Chondrocyte (in vitro differentiated cells): Measurements from ENCODE around the gene RREB1. TPM values are rescaled to one million over a fixed set of nuclear protein-coding genes. Genes with fewer than 3 reads are reported as not detected.

ENCODE experiments used
- DNase-seq: peaks from one replicate; pipeline ENCODE4 v3.0.0; 2021; ENCODE audit warnings: mixed read lengths, low spot score
- H3K27ac Mint-ChIP-seq: one replicate; pipeline ENCODE4 v1.8.0; 2021; ENCODE audit warnings: mild to moderate bottlenecking, moderate library complexity, mixed read lengths; ENCODE audit not compliant: unreplicated experiment
- H3K27me3 Mint-ChIP-seq: 2 replicates; pipeline ENCODE4 v1.8.0; 2021; ENCODE audit warnings: low read depth, mixed read lengths
- H3K36me3 Mint-ChIP-seq: 2 replicates; pipeline ENCODE4 v1.8.0; 2021; ENCODE audit warnings: low read depth, mixed read lengths
- H3K4me1 Mint-ChIP-seq: 2 replicates; pipeline ENCODE4 v1.8.0; 2021; ENCODE audit warnings: low read depth, mild to moderate bottlenecking, mixed read lengths
- H3K4me3 Mint-ChIP-seq: one replicate; pipeline ENCODE4 v1.8.0; 2021; ENCODE audit warnings: mild to moderate bottlenecking, moderate library complexity, mixed read lengths; ENCODE audit not compliant: unreplicated experiment
- H3K9me3 Mint-ChIP-seq: 2 replicates; pipeline ENCODE4 v1.8.0; 2021; ENCODE audit warnings: low read depth, mixed read lengths
- CTCF ChIP-seq: fragments of 200-600 bp; sonication (generic); IDR thresholded peaks from 2 replicates; pipeline ENCODE4 v1.5.0; 2021; ENCODE audit warnings: antibody characterized with exemption, mild to moderate bottlenecking, moderate library complexity
- total RNA-seq: library from RNA; stranded (reverse); gene quantifications from 3 replicates; pipeline ENCODE4 v1.2.1, GENCODE V29; 2021

Gene RREB1
- total RNA-seq, 1 donor from 2014 or later: 28.4 TPM

- Mint-ChIP-seq H3K36me3 (peaks cover 32% of the 10 kb centered on the region), H3K4me3 (no peak overlapping the region), H3K27me3 (no peaks in the 10 kb centered on the region), H3K27ac (no peak overlapping the region), H3K9me3 (no peaks in the 10 kb centered on the region), H3K4me1 (peaks cover 3% of the 10 kb centered on the region)
- TF ChIP-seq CTCF: no peak
- no peak for DNase-seq
Observed at GRCh38 chr6:7229376-7230326, 121.9 kb downstream of the RREB1 start.

GRCh38 chr6:7230327-7230691 lies 122.5 kb downstream of the RREB1 start:
- TF ChIP-seq CTCF: no peak
- Mint-ChIP-seq H3K9me3 (no peaks in the 10 kb centered on the region), H3K27me3 (no peaks in the 10 kb centered on the region), H3K4me3 (no peak overlapping the region), H3K4me1 (peaks cover 3% of the 10 kb centered on the region), H3K36me3 (peaks cover 35% of the 10 kb centered on the region), H3K27ac (no peak overlapping the region)
- no peak for DNase-seq

GRCh38 chr6:7230956-7231713 lies 123.4 kb downstream of the RREB1 start:
- Mint-ChIP-seq H3K27ac (no peak overlapping the region), H3K36me3 (peaks cover 37% of the 10 kb centered on the region), H3K27me3 (no peaks in the 10 kb centered on the region), H3K4me3 (no peak overlapping the region), H3K4me1 (peaks cover 3% of the 10 kb centered on the region), H3K9me3 (no peaks in the 10 kb centered on the region)
- no peak for DNase-seq
- no peak for TF ChIP-seq CTCF

GRCh38 chr6:7232351-7232750 lies 124.6 kb downstream of the RREB1 start:
- Mint-ChIP-seq H3K9me3 (no peaks in the 10 kb centered on the region), H3K36me3 (peaks cover 30% of the 10 kb centered on the region), H3K4me3 (no peak overlapping the region), H3K27ac (peak overlapping the region; percentile 51), H3K27me3 (no peaks in the 10 kb centered on the region), H3K4me1 (peaks cover 3% of the 10 kb centered on the region)
- no peak for TF ChIP-seq CTCF
- peak; percentile 26 for DNase-seq

GRCh38 chr6:7234547-7234946 lies 126.8 kb downstream of the RREB1 start:
- Mint-ChIP-seq H3K4me1 (peaks cover 6% of the 10 kb centered on the region), H3K9me3 (no peaks in the 10 kb centered on the region), H3K27me3 (no peaks in the 10 kb centered on the region), H3K4me3 (no peak overlapping the region), H3K36me3 (peaks cover 23% of the 10 kb centered on the region), H3K27ac (no peak overlapping the region)
- peak; percentile 35 for DNase-seq
- no peak for TF ChIP-seq CTCF
